Endothelial cell of umbilical vein (primary cell): ENCODE measurements around the gene TAF10. TPM values are rescaled to one million over a fixed set of nuclear protein-coding genes. Genes with fewer than 3 reads are reported as not detected.
A peak's percentile ranks its signal among the peaks of the same experiment; 100 is the strongest.

Experiments used
- BruUV-seq: library from RNA; stranded (reverse); fragments of 400-500 nt; replicated peaks from 2 replicates; lab custom pipeline; 2021; lab: Mats Ljungman, UMichigan
- CTCF ChIA-PET: fragments of 300-600, 350-600 bp; sonication (Branson Sonifier 250); formaldehyde crosslinking; loops from one replicate; lab custom pipeline; 2021; ENCODE audit warnings: antibody characterized with exemption, inconsistent platforms; lab: Charles Lee
- POLR2A ChIA-PET: fragments of 300-600, 350-600 bp; sonication (Branson Sonifier 250); formaldehyde crosslinking; loops from one replicate; lab custom pipeline; 2021; ENCODE audit warnings: antibody characterized with exemption, inconsistent platforms; lab: Charles Lee
- DNase-seq: peaks from one replicate; pipeline ENCODE4 v3.0.0-alpha.2; 2011; ENCODE audit warnings: low read depth, low spot score
- FAIRE-seq: peaks from 2 replicates; lab custom pipeline; 2011; peaks lifted over from hg19 to GRCh38; lab: Jason Lieb, UNC
- H2AFZ ChIP-seq: 2 replicates; pipeline ENCODE4 v1.6.0; 2012; ENCODE audit warnings: low read depth, low read length, control low read depth, inconsistent platforms
- H3K27ac ChIP-seq: 2 replicates; pipeline ENCODE4 v1.5.1; 2011; ENCODE audit warnings: low read depth, mild to moderate bottlenecking, control low read depth, low read length, moderate library complexity; ENCODE audit not compliant: insufficient read depth
- H3K27me3 ChIP-seq, 2 experiments: 2 replicates each; pipeline versions ENCODE4 v1.6.0 to v1.6.1; 2011; ENCODE audit warnings: low read length in 2 of 2, mixed read lengths in 1 of 2; ENCODE audit not compliant: control insufficient read depth in 2 of 2, insufficient read depth in 2 of 2
- H3K36me3 ChIP-seq, 2 experiments: 2 replicates in 1 of 2; 3 replicates in 1 of 2; pipeline ENCODE4 v1.5.1; 2011; ENCODE audit warnings: low read length in 2 of 2, mild to moderate bottlenecking in 1 of 2, moderate library complexity in 1 of 2; ENCODE audit not compliant: control insufficient read depth in 2 of 2, insufficient read depth in 2 of 2; ENCODE audit errors: extremely low read depth in 1 of 2
- H3K4me1 ChIP-seq: 3 replicates; pipeline ENCODE4 v1.5.1; 2011; ENCODE audit warnings: mild to moderate bottlenecking, low read length; ENCODE audit not compliant: control insufficient read depth, insufficient read depth; ENCODE audit errors: extremely low read depth
- H3K4me2 ChIP-seq: 2 replicates; pipeline ENCODE4 v1.6.1; 2011; ENCODE audit warnings: low read length, control low read depth, mixed read lengths; ENCODE audit not compliant: insufficient read depth
- H3K4me3 ChIP-seq, 3 experiments: fragments of 200-600 bp in 1 of 3; sonication (generic), shearing (Covaris generic) in 1 of 3; replicated peaks in 1 of 3; 2 replicates each; pipeline ENCODE4 v1.5.1; 2011 to 2016; ENCODE audit warnings: control low read depth in 3 of 3, low read length in 3 of 3, mild to moderate bottlenecking in 2 of 3, inconsistent platforms in 1 of 3, low read depth in 1 of 3, moderate library complexity in 1 of 3; ENCODE audit not compliant: insufficient read depth in 1 of 3
- H3K79me2 ChIP-seq: 2 replicates; pipeline ENCODE4 v1.6.0; 2012; ENCODE audit warnings: low read length, inconsistent platforms; ENCODE audit not compliant: control insufficient read depth, insufficient read depth
- H3K9ac ChIP-seq: replicated peaks from 2 replicates; pipeline ENCODE3; 2011; ENCODE audit warnings: low read length, control low read depth; ENCODE audit not compliant: insufficient read depth; ENCODE audit errors: extremely low read depth
- H3K9me1 ChIP-seq: replicated peaks from 3 replicates; pipeline ENCODE4 v1.6.0; 2011; ENCODE audit warnings: mild to moderate bottlenecking, low read length; ENCODE audit not compliant: control insufficient read depth, insufficient read depth; ENCODE audit errors: extremely low read depth
- H3K9me3 ChIP-seq: replicated peaks from 2 replicates; pipeline ENCODE4 v1.5.1; 2012; ENCODE audit warnings: low read length, inconsistent platforms; ENCODE audit not compliant: control insufficient read depth, insufficient read depth
- H4K20me1 ChIP-seq: replicated peaks from 2 replicates; pipeline ENCODE3; 2011; ENCODE audit warnings: mild to moderate bottlenecking, low read length; ENCODE audit not compliant: control insufficient read depth, insufficient read depth; ENCODE audit errors: extremely low read depth
- CTCF ChIP-seq, 2 donors: IDR thresholded peaks; 1 replicate in 1 of 2; 2 replicates in 1 of 2; pipeline ENCODE4 v1.5.1; 2011; ENCODE audit warnings: low read length in 2 of 2, mild to moderate bottlenecking in 2 of 2, moderate library complexity in 2 of 2, control low read depth in 1 of 2, inconsistent platforms in 1 of 2, low read depth in 1 of 2; ENCODE audit not compliant: insufficient read depth in 1 of 2; ENCODE audit errors: extremely low read depth in 1 of 2
- EZH2 ChIP-seq: IDR thresholded peaks from 2 replicates; pipeline ENCODE4 v1.6.1; 2012; ENCODE audit warnings: borderline replicate concordance, low read depth, mild to moderate bottlenecking, moderate library complexity, low read length, inconsistent platforms; ENCODE audit not compliant: severe bottlenecking
- FOS ChIP-seq: IDR thresholded peaks from 2 replicates; pipeline ENCODE4 v1.6.1; 2011; ENCODE audit warnings: mild to moderate bottlenecking, low read length, moderate library complexity, borderline replicate concordance; ENCODE audit not compliant: insufficient read depth
- GATA2 ChIP-seq: IDR thresholded peaks from 2 replicates; pipeline ENCODE4 v1.7.0; 2011; ENCODE audit warnings: low read depth, mild to moderate bottlenecking, moderate library complexity, mixed read lengths, low read length; ENCODE audit not compliant: insufficient read length, insufficient read depth
- JUN ChIP-seq: IDR thresholded peaks from 2 replicates; pipeline ENCODE4 v1.6.1; 2011; ENCODE audit warnings: borderline replicate concordance, low read depth; ENCODE audit not compliant: insufficient read length, insufficient read depth
- MAX ChIP-seq: IDR thresholded peaks from 2 replicates; pipeline ENCODE4 v1.6.1; 2011; ENCODE audit not compliant: insufficient read depth, insufficient read length
- MYC ChIP-seq: IDR thresholded peaks from one replicate; pipeline ENCODE4 v1.6.1; 2011; ENCODE audit warnings: mild to moderate bottlenecking, low read depth, low read length
- POLR2A ChIP-seq: IDR thresholded peaks from 2 replicates; pipeline ENCODE4 v1.6.1; 2012; ENCODE audit warnings: low read depth, mild to moderate bottlenecking, control low read depth, low read length
- POLR2AphosphoS5 ChIP-seq: IDR thresholded peaks from 2 replicates; pipeline ENCODE4 v1.6.1; 2012; ENCODE audit warnings: low read depth, mild to moderate bottlenecking, control low read depth, low read length, moderate library complexity; ENCODE audit not compliant: insufficient read depth
- dilution Hi-C: fragments of 300-500 bp; cut with MboI; formaldehyde crosslinking; loops from one replicate; pipeline ENCODE4 v1.15.0; 2019; ENCODE audit warnings: low sequenced_read_pairs; ENCODE audit not compliant: extremely low pct_ligation_motif_present
- intact Hi-C: fragments of 100-400 bp; cut with micrococcal nuclease; formaldehyde crosslinking; loops from one replicate; pipeline ENCODE4 v1.10.0; 2022
- polyA plus RNA-seq, 4 experiments: library from polyadenylated mRNA; depleted of rRNA in 3 of 4; stranded (reverse) in 3 of 4; unstranded in 1 of 4; fragments of >200 nt; gene quantifications; 2 replicates each; pipeline versions ENCODE4 v1.2.1 to v1.2.3, GENCODE V29; 2011 to 2012; ENCODE audit warnings: missing spikeins in 1 of 4
- total RNA-seq: library from RNA; stranded (reverse); gene quantifications from 2 replicates; pipeline ENCODE4 v1.2.3, GENCODE V29; 2021

Gene TAF10
- total and polyA plus RNA-seq, 2 donors (not counting 3 experiments of a cell fraction or from before 2014, with no cell fraction given): 86.2 to 149 TPM

- Histone ChIP-seq H3K36me3 (peaks cover 11 to 14% of the 10 kb centered on the region in 2 experiments), H3K4me3 (no peak overlapping the region), H2AFZ (no peak overlapping the region), H3K9me1 (no peaks in the 10 kb centered on the region), H3K27ac (no peak overlapping the region), H3K4me2 (no peak overlapping the region), H3K4me1 (peaks cover 47% of the 10 kb centered on the region), H3K27me3 (no peaks in the 10 kb centered on the region), H3K9ac (no peak overlapping the region), H4K20me1 (no peaks in the 10 kb centered on the region), H3K9me3 (no peaks in the 10 kb centered on the region), H3K79me2 (peaks cover 12% of the 10 kb centered on the region)
- FAIRE-seq: no peak
- no peak for TF ChIP-seq CTCF (IDR thresholded peaks at IDR 0.05; ENCODE audit: extremely low read depth in 1 of 2, insufficient read depth in 1 of 2, low read depth in 1 of 2, low read length in 2 of 2)
- TF ChIP-seq FOS: peak; percentile 35
- DNase-seq: no peak
- ChIA-PET POLR2A (interaction anchor here (1.2 kb wide), 1 partner anchor 67 kb away, joined by 3 read pairs; the partner anchor contains the start of gene MRPL17), CTCF (interaction anchor here (1.2 to 4.5 kb wide), 4 partner anchors 52 to 87 kb away, joined by 4 to 35 read pairs (median 20); partner anchors contain the start of gene MRPL17)
- intact Hi-C loops: loop anchor here (5.0 kb wide), 1 partner anchor 141 kb away; no protein-coding TSS in a partner anchor
- BruUV-seq: no TSS peak
- dilution Hi-C loops: no loop called here
Measured at GRCh38 chr11:6615882-6616585, 4.0 kb upstream of the TAF10 start.

- Histone ChIP-seq H3K9ac (no peak overlapping the region), H3K4me2 (no peak overlapping the region), H3K9me3 (no peaks in the 10 kb centered on the region), H3K79me2 (peaks cover 21% of the 10 kb centered on the region), H3K4me1 (peaks cover 54% of the 10 kb centered on the region), H3K9me1 (no peaks in the 10 kb centered on the region), H4K20me1 (no peaks in the 10 kb centered on the region), H3K36me3 (peaks cover 16 to 24% of the 10 kb centered on the region in 2 experiments), H3K27ac (no peak overlapping the region), H3K27me3 (no peaks in the 10 kb centered on the region), H3K4me3 (no peak overlapping the region), H2AFZ (no peak overlapping the region)
- no peak for FAIRE-seq
- DNase-seq: no peak
- ChIA-PET CTCF (interaction anchor here (1.2 kb wide), 1 partner anchor 84 kb away, joined by 4 read pairs; no protein-coding TSS in a partner anchor), POLR2A (no interaction called here)
- TF ChIP-seq GATA2 (no peak), POLR2A (no peak), CTCF (IDR thresholded peaks at IDR 0.05; ENCODE audit: extremely low read depth in 1 of 2, insufficient read depth in 1 of 2, low read depth in 1 of 2, low read length in 2 of 2) (no peak), JUN (no peak), FOS (no peak), POLR2AphosphoS5 (no peak), MYC (no peak), MAX (no peak), EZH2 (no peak)
- dilution Hi-C loops (no loop called here), intact Hi-C loops (loop anchor here (5.0 kb wide), 1 partner anchor 142 kb away; no protein-coding TSS in a partner anchor)
- BruUV-seq: no TSS peak
Measured at GRCh38 chr11:6615046-6615445, 3.0 kb upstream of the TAF10 start.
